ENCODE measurements around the gene NBPF4. TPM values are rescaled to one million over a fixed set of nuclear protein-coding genes. Genes with fewer than 3 reads are reported as not detected.
"Not testable (repeated sequence)": the region's sequence is repeated elsewhere in the genome, so short reads cannot be mapped to it uniquely, and the experiment has no call there.

The NBPF4 gene, protein sequence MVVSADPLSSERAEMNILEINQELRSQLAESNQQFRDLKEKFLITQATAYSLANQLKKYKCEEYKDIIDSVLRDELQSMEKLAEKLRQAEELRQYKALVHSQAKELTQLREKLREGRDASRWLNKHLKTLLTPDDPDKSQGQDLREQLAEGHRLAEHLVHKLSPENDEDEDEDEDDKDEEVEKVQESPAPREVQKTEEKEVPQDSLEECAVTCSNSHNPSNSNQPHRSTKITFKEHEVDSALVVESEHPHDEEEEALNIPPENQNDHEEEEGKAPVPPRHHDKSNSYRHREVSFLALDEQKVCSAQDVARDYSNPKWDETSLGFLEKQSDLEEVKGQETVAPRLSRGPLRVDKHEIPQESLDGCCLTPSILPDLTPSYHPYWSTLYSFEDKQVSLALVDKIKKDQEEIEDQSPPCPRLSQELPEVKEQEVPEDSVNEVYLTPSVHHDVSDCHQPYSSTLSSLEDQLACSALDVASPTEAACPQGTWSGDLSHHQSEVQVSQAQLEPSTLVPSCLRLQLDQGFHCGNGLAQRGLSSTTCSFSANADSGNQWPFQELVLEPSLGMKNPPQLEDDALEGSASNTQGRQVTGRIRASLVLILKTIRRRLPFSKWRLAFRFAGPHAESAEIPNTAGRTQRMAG
- under 1 TPM in 2 of 3 donors, not detected in 1; 0.35 to 0.53 TPM for total RNA-seq
- long read RNA-seq, donor 1, result 0 reads
- long read RNA-seq, donor 2, partial matches to known transcripts, result 1 of 1 reads
- long read RNA-seq, donor 2, other reads (novel, unspliced or antisense), result 0 of 1 reads

DNA sequence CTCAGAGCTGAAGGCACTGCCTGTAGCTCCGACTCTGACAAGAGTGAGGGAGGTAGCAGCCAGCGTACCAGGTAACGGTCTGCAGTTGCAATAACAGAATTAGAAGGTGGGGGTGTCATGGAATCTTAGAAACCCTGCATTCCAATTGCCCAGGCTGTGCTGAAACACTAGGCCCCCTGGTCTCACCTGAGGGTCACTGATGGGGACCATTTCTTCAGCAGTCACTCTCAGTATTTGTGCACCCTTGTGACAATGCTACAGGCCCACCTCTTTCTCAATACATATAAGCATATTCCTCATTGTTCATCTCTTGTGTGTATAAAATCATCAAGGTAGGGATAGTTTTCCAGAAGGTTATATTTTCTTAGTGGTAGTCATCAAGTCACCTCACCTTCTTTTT, at the start of gene NBPF4:
TSS of gene NBPF4 (minus strand) at position 101 of the 400 bp plus-strand sequence. CDS start 315 bp downstream, outside the sequence.
- H3K4me3 ChIP-seq; H3K4me1 ChIP-seq (ENCODE audit: low read depth); H3K36me3 ChIP-seq (ENCODE audit: low read depth); DNase-seq; intact Hi-C loops (cut with DNase I, micrococcal nuclease); ATAC-seq; H3K9me3 ChIP-seq: not testable (repeated sequence)

DNA sequence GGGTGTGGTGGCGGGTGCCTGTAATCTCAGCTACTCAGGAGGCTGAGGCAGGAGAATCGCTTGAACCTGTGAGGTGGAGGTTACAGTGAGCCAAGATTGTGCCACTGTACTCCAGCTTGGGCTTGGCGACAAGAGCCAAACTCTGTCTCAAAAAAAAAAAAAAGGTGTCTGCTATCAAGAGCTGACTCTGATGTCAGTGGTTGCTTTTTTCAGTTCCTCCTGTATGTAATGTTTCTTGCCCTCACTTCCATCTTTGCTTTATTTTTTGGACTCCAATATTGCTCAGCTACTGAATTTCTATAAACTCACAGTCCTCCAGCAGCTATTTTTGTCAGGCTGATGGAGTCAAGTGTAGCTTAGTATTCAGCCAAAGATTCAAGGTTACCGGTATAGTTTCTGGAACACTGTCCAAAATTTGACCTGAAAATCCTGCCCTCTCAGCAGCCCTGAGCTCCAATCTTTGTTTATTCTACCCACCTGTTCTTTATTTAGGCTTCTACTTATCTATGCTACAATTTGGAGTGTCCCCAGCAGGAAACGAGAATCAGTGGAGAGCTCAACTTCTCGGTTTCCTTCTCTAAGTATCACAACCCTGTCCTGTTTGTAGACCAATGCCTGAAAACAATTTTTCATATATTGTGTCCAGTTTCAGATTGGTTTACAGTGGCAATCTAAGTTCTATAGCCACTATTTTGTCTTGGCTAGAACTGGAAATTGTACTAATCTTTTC, 38.8 kb upstream of the NBPF4 start:
- DNase-seq; H3K4me3 ChIP-seq; ATAC-seq; H3K36me3 ChIP-seq (ENCODE audit: low read depth); H3K4me1 ChIP-seq (ENCODE audit: low read depth); H3K9me3 ChIP-seq; intact Hi-C loops (cut with DNase I, micrococcal nuclease): not testable (repeated sequence)

DNA sequence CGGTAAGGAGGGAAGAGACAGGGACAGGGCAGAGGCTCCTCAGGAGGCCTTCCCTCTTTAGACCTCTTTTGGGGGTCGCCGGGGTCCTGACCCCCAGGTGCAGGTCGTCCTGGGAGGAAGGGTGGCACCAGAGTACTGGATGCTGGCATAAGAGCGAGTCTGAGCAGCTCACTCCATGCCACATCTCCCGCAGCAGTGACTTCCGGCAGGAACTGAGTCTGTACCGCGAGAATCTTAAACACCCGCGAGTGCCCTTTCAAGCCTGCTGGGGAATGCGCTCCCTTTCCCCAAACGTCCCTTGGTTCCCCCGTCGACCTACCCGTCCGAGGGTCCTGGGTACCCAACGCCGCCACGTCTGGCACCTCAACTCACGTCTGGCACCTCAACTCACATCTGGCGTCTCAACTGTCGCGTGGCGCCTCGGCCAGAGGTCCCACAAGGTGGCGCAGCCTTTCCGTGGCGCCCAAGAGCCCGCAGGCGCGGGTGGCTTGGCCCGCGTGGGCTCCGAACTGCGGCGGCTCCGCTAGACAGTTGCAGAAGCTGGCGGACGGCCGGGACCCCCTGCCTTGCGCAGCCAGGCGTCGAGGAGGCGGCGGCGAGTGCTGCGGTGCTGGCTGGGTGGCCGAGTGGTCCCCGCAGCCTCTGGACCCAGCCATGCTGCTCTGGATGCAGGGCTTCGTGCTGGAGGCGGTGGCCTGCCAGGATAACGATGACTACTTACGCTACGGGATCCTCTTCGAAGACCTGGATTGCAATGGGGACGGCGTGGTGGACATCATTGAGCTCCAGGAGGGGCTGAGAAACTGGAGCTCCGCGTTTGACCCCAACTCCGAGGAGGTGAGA, 28.8 kb upstream of the NBPF4 start:
- ATAC-seq, result peak; percentile 81
- intact Hi-C loops (cut with DNase I, micrococcal nuclease); H3K36me3 ChIP-seq (ENCODE audit: low read depth); DNase-seq; H3K9me3 ChIP-seq; H3K4me1 ChIP-seq (ENCODE audit: low read depth); H3K4me3 ChIP-seq: not testable (repeated sequence)

DNA sequence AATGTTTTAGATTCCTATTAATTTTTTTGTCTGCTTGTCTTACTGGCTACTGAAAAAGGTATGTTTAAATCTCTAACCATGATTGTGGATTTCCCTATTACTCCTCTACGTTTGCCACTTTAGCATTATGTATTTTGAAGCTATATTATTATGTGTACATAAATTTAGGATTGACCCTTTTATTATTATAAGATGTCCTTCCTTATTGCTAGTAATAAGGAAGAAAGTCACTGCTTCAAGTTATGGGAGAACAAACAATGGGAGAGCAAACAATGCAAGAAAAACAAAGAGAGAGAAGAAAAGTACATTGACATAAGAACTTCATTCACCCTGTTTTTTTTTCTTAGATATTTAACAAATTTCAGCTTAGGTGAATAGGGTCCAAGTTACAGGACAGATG, 23.2 kb upstream of the NBPF4 start:
- peak; percentile 97 for ATAC-seq

DNA sequence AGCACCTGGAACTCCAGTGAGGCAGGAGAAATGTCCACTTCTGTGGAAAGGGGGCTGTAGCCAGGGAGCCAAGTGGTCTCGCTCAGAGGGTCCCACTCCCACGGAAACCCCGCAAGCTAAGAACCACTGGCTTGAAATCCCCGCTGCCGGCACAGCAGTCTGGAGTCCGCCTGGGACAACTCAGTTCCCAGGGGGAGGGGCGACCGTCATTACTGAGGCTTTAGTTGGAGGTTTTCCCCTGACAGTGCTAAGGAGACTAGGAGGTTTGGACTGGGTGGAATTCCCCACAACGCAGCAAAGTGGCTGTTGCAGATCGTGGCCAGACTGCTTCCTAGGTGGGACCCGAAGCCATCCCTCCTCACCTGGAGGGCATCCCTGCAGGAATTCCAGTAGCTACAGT, 18.1 kb upstream of the NBPF4 start:
- not testable (repeated sequence) for ATAC-seq; H3K36me3 ChIP-seq (ENCODE audit: low read depth)

More for the DNA sequence above, 23.2 kb upstream of the NBPF4 start:
- H3K36me3 ChIP-seq (ENCODE audit: low read depth); H3K4me3 ChIP-seq; H3K4me1 ChIP-seq (ENCODE audit: low read depth); H3K9me3 ChIP-seq; DNase-seq; intact Hi-C loops (cut with DNase I, micrococcal nuclease): not testable (repeated sequence)

DNA sequence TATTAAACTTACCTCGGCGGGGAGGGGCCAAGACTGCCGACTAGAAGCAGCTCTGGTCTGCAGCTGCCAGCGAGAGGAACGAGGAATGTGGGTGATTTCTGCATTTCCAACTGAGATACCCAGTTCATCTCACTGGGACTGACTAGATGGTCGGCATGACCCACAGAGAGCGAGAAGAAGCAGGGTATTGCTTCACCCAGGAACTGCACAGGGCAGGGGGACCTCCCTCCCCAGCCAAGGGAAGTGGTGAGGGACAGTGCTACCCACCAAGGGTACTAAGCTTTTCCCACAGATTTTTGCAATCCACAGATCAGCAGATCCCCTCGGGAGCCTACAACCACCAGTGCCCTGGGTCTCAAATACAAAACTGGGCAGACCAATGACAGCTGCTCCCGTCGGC, 17.6 kb upstream of the NBPF4 start:
- H3K4me3 ChIP-seq; H3K9me3 ChIP-seq; intact Hi-C loops (cut with DNase I, micrococcal nuclease); ATAC-seq; DNase-seq; H3K4me1 ChIP-seq (ENCODE audit: low read depth); H3K36me3 ChIP-seq (ENCODE audit: low read depth): not testable (repeated sequence)

More for the DNA sequence above, 18.1 kb upstream of the NBPF4 start:
- H3K4me1 ChIP-seq (ENCODE audit: low read depth); DNase-seq; H3K4me3 ChIP-seq; H3K9me3 ChIP-seq; intact Hi-C loops (cut with DNase I, micrococcal nuclease): not testable (repeated sequence)

DNA sequence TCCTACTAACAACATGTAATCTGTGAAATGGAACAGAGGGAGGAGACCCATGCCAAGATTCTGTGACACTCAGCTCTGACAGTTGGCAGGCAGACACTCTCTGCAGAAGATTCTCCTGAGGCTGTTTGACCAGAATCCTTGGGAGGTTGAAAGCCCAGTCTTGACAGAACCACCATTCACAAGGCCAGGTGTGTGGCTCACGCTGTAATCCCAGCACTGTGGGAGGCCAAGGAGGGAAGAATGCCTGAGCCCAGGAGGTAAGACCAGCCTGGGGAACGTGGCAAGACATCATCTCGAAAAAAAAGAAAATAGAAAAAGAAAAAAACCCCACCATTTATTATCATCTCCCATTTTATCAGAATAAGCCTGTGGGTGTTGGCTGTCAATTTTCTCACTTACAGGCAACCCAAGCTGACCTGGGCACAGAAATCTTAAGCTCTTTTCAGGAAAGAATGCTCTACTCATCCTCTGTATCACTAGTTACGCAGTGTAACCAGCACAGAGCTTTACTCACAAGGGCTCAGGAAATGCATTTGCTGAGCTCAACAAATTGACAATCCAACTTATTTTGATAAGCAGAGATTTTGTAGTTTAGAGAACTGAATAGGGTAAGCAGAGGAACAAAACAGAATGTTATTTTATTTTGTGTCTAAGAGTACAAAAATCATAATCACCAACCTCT, 16.8 kb upstream of the NBPF4 start:
- H3K4me1 ChIP-seq (ENCODE audit: low read depth); ATAC-seq; DNase-seq; H3K36me3 ChIP-seq (ENCODE audit: low read depth); intact Hi-C loops (cut with DNase I, micrococcal nuclease); H3K9me3 ChIP-seq; H3K4me3 ChIP-seq: not testable (repeated sequence)

DNA sequence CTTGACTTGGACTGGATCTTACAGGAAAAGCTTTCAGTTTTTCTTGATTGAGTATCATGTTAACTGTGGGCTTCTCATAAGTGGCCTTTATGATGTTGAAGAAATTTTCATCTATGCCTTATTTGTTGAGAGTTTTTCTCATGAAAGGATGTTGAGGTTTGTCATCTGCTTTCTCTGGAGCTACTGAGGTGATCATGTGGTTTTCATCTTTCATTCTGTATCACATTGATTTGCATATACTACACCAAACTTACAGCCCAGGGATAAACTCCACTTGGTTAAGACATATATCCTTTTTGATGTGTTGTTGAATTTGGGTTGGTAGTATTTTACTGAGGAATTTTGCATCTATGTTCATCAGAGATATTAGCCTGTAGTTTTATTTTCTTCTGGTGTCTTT, 11.6 kb upstream of the NBPF4 start:
- H3K9me3 ChIP-seq; ATAC-seq; intact Hi-C loops (cut with DNase I, micrococcal nuclease); H3K4me1 ChIP-seq (ENCODE audit: low read depth); H3K4me3 ChIP-seq; DNase-seq; H3K36me3 ChIP-seq (ENCODE audit: low read depth): not testable (repeated sequence)

DNA sequence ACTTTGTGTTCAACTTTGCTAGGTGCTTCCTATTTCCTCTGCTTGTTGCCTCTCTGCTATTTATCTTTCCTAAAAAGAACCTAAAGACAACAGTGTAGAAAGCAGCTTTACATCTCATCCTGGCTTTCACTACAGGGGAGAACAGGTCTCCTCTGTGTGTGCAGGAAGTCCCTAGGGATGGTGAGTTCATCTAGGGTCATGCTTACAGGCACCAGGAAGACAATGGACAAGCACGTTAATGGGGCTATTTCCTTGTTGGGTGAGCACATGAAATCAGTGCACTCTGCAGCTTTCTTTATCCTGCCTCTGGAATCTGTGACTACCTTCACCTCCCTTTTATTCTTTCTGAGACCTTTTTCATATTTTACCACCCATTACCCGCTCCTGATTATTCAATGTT, 4.5 kb downstream of the NBPF4 start:
- peak; percentile 90 for ATAC-seq
- intact Hi-C loops (cut with DNase I, micrococcal nuclease); H3K4me3 ChIP-seq; H3K9me3 ChIP-seq; H3K36me3 ChIP-seq (ENCODE audit: low read depth); DNase-seq; H3K4me1 ChIP-seq (ENCODE audit: low read depth): not testable (repeated sequence)

DNA sequence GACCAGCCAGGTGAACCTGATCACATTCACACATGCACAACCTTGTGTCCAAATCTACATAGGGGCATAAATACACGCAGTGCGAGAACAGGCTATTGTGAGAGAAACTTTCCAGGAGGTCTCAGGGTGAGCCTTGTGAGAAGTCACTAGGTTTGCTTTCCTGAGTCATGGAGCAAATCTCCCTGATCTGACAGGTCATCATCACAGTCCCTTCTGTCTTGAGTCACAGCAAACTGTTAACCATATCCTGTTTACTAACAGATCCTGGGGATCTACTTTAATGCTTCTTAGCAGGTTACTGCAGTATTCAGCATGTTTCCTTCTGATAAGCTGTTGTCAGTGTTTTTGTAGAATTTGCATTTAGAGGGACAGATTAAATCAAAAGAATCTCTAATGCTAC, 8.6 kb downstream of the NBPF4 start:
- H3K36me3 ChIP-seq (ENCODE audit: low read depth); H3K4me3 ChIP-seq; DNase-seq; ATAC-seq; H3K4me1 ChIP-seq (ENCODE audit: low read depth); intact Hi-C loops (cut with DNase I, micrococcal nuclease); H3K9me3 ChIP-seq: not testable (repeated sequence)

DNA sequence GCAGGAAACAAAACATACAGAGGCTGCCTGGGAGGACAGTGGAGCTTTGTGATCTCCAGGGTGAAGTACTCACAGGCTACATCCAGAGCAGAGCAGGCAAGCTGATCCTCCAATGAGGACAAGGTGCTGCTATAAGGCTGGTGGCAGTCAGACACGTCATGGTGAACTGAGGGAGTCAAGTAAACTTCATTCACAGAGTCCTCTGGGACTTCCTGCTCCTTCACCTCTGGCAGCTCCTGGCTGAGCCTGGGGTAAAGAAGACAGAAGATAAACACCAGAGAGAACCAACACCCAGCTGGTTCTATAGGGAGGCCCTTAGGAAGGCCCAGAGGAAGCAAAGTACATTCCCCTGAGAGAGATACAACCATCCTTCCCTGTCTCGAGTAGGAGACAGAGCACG, 11.7 kb downstream of the NBPF4 start:
- H3K4me1 ChIP-seq (ENCODE audit: low read depth); intact Hi-C loops (cut with DNase I, micrococcal nuclease); H3K36me3 ChIP-seq (ENCODE audit: low read depth); H3K9me3 ChIP-seq; DNase-seq; H3K4me3 ChIP-seq: not testable (repeated sequence)
- peak; percentile 74 for ATAC-seq

DNA sequence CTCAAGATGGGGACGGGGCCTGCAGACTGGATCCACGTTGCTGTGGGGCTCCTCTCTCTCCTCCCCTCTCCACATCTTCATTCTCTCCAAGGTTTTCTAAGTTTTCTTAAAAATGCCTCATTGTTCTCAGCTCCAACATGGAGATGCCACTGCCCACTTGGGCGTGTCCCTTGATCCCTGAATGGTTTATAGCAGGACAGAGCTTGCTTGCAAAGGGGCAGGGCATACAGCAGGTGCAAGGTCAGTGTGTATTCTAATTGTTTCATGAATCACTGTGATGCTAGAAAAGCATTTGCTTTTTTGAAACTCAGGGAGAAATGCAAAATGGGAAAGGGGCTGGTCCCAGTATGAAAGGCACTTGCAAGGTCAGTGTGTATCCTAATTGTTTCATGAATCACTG, 13.9 kb downstream of the NBPF4 start:
- intact Hi-C loops (cut with DNase I, micrococcal nuclease); DNase-seq; H3K4me3 ChIP-seq; H3K36me3 ChIP-seq (ENCODE audit: low read depth); H3K4me1 ChIP-seq (ENCODE audit: low read depth); H3K9me3 ChIP-seq: not testable (repeated sequence)
- ATAC-seq, result peak; percentile 72

DNA sequence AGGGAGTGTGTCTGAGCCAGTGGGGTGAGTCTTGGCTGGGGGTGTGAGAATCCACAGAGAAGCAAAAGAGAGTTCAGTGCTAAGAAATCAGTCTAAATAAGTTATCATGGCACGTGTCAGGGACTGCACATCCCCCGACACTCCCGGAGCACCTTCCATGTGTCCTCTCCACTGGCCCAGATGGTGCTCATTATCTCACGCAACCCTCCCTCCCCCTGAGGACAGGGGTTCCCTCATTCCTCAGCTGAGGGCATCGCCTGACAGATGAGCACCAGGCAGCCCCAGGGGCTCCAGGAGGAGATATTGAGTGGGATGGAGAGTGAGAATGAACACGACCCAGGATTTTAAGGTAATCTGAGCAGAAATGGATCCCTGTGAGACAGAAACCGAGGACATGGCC, 16.1 kb downstream of the NBPF4 start:
- not testable (repeated sequence) for H3K4me1 ChIP-seq (ENCODE audit: low read depth); ATAC-seq

More for the DNA sequence above, 16.1 kb downstream of the NBPF4 start:
- intact Hi-C loops (cut with DNase I, micrococcal nuclease); H3K4me3 ChIP-seq; DNase-seq; H3K9me3 ChIP-seq; H3K36me3 ChIP-seq (ENCODE audit: low read depth): not testable (repeated sequence)
